RWPE1 (cell line): ENCODE measurements around the gene MAP1B.

ENCODE experiments used
- CTCF ChIA-PET: fragments of 350-600 bp; sonication (Branson Sonifier 250); formaldehyde crosslinking; extraction: SDS; loops from one replicate; lab custom pipeline; 2021; lab: Yijun Ruan, JAX
- POLR2A ChIA-PET: fragments of 400-600 bp; formaldehyde crosslinking; extraction: SDS; loops from one replicate; lab custom pipeline; 2020; ENCODE audit warnings: antibody characterized with exemption; ENCODE audit not compliant: low non-redundant PET; lab: Yijun Ruan, JAX
- DNase-seq: peaks from one replicate; pipeline ENCODE4 v3.0.0; 2012; ENCODE audit warnings: low spot score
- H3K27ac ChIP-seq: fragments of 450-650 bp; 2 replicates; pipeline ENCODE4 v1.5.1; 2017
- TF ChIP-seq, protein P1 (sequence below): fragments of 450-650 bp; conservative IDR thresholded peaks from 2 replicates; pipeline ENCODE4 v1.5.1; 2017; ENCODE audit warnings: low read depth, mild to moderate bottlenecking

MAP1B gene

DNA sequence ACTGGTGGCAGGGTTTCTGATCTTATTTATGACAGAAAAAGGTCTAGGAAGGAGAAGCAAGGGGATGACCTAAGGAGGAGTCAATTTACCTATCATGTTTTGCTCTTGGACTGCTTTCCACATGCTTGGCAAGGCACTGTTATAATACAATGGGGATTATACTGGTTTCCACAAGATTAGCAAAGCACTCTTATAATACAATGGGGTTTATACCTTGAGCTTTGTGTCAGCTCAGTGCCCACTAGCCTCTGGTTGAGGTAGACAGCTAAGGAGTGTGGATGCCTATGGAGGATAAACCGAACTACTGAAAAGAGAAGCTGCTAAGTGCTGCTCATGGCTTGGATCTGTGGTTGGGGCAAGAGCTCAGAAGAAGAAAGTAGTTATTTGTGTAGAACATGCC, 144.1 kb downstream of the MAP1B start:
- CTCF ChIA-PET: interaction anchor here (0.5 to 1.0 kb wide), 4 partner anchors 17 to 650 kb away, joined by 3 to 4 read pairs (median 3); no protein-coding TSS in a partner anchor
- POLR2A ChIA-PET: no interaction called here
- no peak for DNase-seq
- no peak overlapping the region for H3K27ac ChIP-seq
- TF ChIP-seq, protein P1, sequence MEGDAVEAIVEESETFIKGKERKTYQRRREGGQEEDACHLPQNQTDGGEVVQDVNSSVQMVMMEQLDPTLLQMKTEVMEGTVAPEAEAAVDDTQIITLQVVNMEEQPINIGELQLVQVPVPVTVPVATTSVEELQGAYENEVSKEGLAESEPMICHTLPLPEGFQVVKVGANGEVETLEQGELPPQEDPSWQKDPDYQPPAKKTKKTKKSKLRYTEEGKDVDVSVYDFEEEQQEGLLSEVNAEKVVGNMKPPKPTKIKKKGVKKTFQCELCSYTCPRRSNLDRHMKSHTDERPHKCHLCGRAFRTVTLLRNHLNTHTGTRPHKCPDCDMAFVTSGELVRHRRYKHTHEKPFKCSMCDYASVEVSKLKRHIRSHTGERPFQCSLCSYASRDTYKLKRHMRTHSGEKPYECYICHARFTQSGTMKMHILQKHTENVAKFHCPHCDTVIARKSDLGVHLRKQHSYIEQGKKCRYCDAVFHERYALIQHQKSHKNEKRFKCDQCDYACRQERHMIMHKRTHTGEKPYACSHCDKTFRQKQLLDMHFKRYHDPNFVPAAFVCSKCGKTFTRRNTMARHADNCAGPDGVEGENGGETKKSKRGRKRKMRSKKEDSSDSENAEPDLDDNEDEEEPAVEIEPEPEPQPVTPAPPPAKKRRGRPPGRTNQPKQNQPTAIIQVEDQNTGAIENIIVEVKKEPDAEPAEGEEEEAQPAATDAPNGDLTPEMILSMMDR: no peak

- CTCF ChIA-PET: interaction anchor here (0.6 to 1.0 kb wide), 3 partner anchors 18 to 175 kb away, joined by 3 to 4 read pairs (median 3); no protein-coding TSS in a partner anchor
- DNase-seq: no peak
- POLR2A ChIA-PET: no interaction called here
- TF ChIP-seq, protein P1: no peak
- H3K27ac ChIP-seq: no peak overlapping the region
Measured at GRCh38 chr5:72252008-72252407, 144.7 kb downstream of the MAP1B start.

GRCh38 chr5:72252574-72253155, 145.4 kb downstream of the MAP1B start:
- ChIA-PET CTCF (no interaction called here), POLR2A (no interaction called here)
- TF ChIP-seq, protein P1: no peak
- no peak for DNase-seq
- no peak overlapping the region for H3K27ac ChIP-seq

DNA sequence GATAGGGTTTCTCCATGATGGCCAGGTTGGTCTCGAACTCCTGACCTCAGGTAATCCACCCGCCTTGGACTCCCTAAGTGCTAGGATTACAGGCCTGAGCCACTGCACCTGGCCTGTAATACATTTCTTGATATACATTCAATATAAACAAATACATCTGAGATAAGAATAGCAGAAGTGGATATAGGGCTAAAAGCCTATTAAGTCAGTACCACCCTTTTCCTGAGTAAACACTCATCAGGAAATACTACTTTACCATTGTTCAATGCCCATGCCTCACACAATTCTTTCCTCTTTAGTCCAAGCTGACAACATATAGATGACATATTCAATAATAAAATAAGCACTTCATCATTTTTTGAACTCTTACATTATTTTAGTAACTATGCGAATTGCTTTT, 148.0 kb downstream of the MAP1B start:
- ChIA-PET CTCF (no interaction called here), POLR2A (no interaction called here)
- TF ChIP-seq, protein P1: no peak
- DNase-seq: no peak
- no peak overlapping the region for H3K27ac ChIP-seq

DNA sequence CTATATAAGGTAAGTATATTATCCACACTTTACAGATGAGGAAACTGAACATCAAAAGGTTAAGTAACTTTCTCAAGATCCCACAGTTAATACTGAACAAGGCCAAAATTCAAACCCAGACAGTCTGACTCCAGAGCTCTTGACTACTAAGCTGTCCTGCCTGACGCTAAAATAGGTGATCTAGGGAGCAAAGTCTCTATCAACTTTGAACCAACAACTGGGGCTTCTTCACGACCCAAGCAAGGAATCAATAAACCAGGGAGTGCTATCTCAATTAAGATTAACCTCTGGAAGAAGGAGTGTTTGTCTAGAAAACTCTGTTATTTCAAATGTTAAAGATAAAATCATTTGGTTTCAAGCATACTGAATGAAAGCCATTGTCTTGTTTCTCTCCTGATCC, 148.4 kb downstream of the MAP1B start:
- no peak for DNase-seq
- no peak overlapping the region for H3K27ac ChIP-seq
- POLR2A ChIA-PET: no interaction called here
- CTCF ChIA-PET: no interaction called here
- TF ChIP-seq, protein P1: no peak

DNA sequence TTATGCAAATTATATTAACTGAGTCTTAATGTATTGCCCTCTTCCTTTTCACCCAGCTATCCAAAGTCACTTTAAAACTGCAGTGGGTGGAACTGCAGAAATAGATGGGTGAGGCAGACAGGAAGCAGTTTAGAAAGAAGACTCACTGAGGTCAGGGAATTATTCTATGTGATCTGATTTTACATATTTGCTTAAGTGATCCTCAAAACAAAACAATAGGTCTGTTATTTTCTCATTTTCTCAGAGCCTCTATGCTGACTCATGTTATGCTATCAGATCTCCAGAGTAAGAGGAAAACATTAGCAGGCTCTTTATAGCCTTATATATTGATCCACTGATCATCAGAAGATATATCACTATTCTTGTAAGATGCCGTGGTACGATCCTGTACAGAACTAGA, 149.3 kb downstream of the MAP1B start:
- DNase-seq: no peak
- ChIA-PET CTCF (no interaction called here), POLR2A (no interaction called here)
- TF ChIP-seq, protein P1: no peak
- H3K27ac ChIP-seq: no peak overlapping the region
